K562 (cell line): Measurements from ENCODE around the gene NR1H3. TPM values are rescaled to one million over a fixed set of nuclear protein-coding genes. Genes with fewer than 3 reads are reported as not detected.

ENCODE experiments used
- ARHGAP35 ChIP-seq: fragments of 450-650 bp; IDR thresholded peaks from 2 replicates; pipeline ENCODE4 v1.6.1; 2018; ENCODE audit not compliant: partially characterized antibody
- CAMTA2 ChIP-seq: fragments of 250-450 bp; sonication (Bioruptor Pico); conservative IDR thresholded peaks from 2 replicates; pipeline ENCODE4 v1.5.1; 2022
- CREB5 ChIP-seq: fragments of 250-450 bp; sonication (Bioruptor Pico); IDR thresholded peaks from 2 replicates; pipeline ENCODE4 v1.5.0; 2020; ENCODE audit warnings: mild to moderate bottlenecking
- E2F5 ChIP-seq: sonication (generic); formaldehyde crosslinking; IDR thresholded peaks from 2 replicates; pipeline ENCODE4 v1.8.0; 2022; ENCODE audit warnings: mild to moderate bottlenecking, missing genetic modification reagents
- GMEB1 ChIP-seq: fragments of 250-450 bp; sonication (Bioruptor Pico); IDR thresholded peaks from 2 replicates; pipeline ENCODE4 v1.4.0; 2020; ENCODE audit warnings: mild to moderate bottlenecking
- NBN ChIP-seq: fragments of 450-650 bp; IDR thresholded peaks from 2 replicates; pipeline ENCODE4 v1.6.1; 2016; ENCODE audit warnings: low read depth, mild to moderate bottlenecking
- NCOA2 ChIP-seq, 2 experiments: fragments of 450-650 bp; IDR thresholded peaks; 2 replicates each; pipeline ENCODE4 v1.6.1; 2018; ENCODE audit warnings: mild to moderate bottlenecking in 2 of 2, moderate library complexity in 1 of 2; ENCODE audit not compliant: partially characterized antibody in 2 of 2
- PHB2 ChIP-seq: fragments of 450-650 bp; IDR thresholded peaks from 2 replicates; pipeline ENCODE4 v1.6.1; 2017; ENCODE audit warnings: low read depth
- RBBP5 ChIP-seq: fragments of 200-600 bp; sonication (generic); IDR thresholded peaks from 2 replicates; pipeline ENCODE4 v1.6.1; 2012; ENCODE audit warnings: borderline replicate concordance, mild to moderate bottlenecking, low read length, control low read depth, inconsistent platforms; ENCODE audit not compliant: insufficient read depth, poor library complexity, severe bottlenecking
- SIN3A ChIP-seq, 2 experiments: fragments of 150-350 bp in 1 of 2; IDR thresholded peaks; 2 replicates each; pipeline ENCODE4 v1.6.1; 2011 to 2016; ENCODE audit warnings: borderline replicate concordance in 2 of 2, low read depth in 2 of 2, low read length in 2 of 2, mild to moderate bottlenecking in 2 of 2, moderate library complexity in 2 of 2; ENCODE audit not compliant: control insufficient read depth in 1 of 2
- ZBTB1 ChIP-seq: sonication (generic); formaldehyde crosslinking; IDR thresholded peaks from 2 replicates; pipeline ENCODE4 v1.8.1; 2023; ENCODE audit warnings: missing genetic modification reagents, low read depth, mild to moderate bottlenecking, borderline replicate concordance
- ZBTB5 ChIP-seq: fragments of 450-650 bp; IDR thresholded peaks from 2 replicates; pipeline ENCODE4 v1.6.1; 2017; ENCODE audit warnings: antibody characterized with exemption
- ZNF134 ChIP-seq: fragments of 250-450 bp; sonication (Bioruptor Pico); conservative IDR thresholded peaks from 2 replicates; pipeline ENCODE4 v1.4.0; 2020
- polyA plus RNA-seq, 8 experiments: library from polyadenylated mRNA; depleted of rRNA in 4 of 8; stranded (reverse) in 5 of 8; unstranded in 3 of 8; fragments of >200 nt; fragmentation: Nextera tagmentation in 2 of 8; fragmentation: Illumina TruSeq in 1 of 8; extraction: Ambion mirVana in 2 of 8; extraction: Trizol in 1 of 8; gene quantifications; 2 replicates each; pipeline versions ENCODE4 v1.2.1 to v1.2.3, GENCODE V29; 2011 to 2014; ENCODE audit warnings: inconsistent platforms in 1 of 8, missing spikeins in 1 of 8
- total RNA-seq, 7 experiments: library from RNA; depleted of rRNA in 6 of 7; stranded (reverse); fragments of >200 nt in 6 of 7; fragmentation: Illumina TruSeq in 2 of 7; extraction: Trizol in 2 of 7; gene quantifications; 2 replicates each; pipeline versions ENCODE4 v1.2.1 to v1.2.3, GENCODE V29; 2011 to 2021; ENCODE audit warnings: low replicate concordance in 1 of 7
- TF ChIP-seq, protein P1 (sequence below), 2 experiments: fragments of 150-350 bp in 1 of 2; IDR thresholded peaks; 2 replicates each; pipeline ENCODE4 v1.6.1; 2012 to 2016; ENCODE audit warnings: low read depth in 2 of 2, low read length in 2 of 2, mild to moderate bottlenecking in 1 of 2, moderate library complexity in 1 of 2
- TF ChIP-seq, protein P2 (sequence below): fragments of 450-650 bp; IDR thresholded peaks from 2 replicates; pipeline ENCODE4 v1.6.1; 2017; ENCODE audit warnings: mild to moderate bottlenecking, moderate library complexity

The NR1H3 gene
- total and polyA plus RNA-seq, 9 of the 15 experiments (the other 6 are each of a cell fraction or from before 2014, with no cell fraction given), result 8.2 to 26.0 (median 11.9) TPM

DNA sequence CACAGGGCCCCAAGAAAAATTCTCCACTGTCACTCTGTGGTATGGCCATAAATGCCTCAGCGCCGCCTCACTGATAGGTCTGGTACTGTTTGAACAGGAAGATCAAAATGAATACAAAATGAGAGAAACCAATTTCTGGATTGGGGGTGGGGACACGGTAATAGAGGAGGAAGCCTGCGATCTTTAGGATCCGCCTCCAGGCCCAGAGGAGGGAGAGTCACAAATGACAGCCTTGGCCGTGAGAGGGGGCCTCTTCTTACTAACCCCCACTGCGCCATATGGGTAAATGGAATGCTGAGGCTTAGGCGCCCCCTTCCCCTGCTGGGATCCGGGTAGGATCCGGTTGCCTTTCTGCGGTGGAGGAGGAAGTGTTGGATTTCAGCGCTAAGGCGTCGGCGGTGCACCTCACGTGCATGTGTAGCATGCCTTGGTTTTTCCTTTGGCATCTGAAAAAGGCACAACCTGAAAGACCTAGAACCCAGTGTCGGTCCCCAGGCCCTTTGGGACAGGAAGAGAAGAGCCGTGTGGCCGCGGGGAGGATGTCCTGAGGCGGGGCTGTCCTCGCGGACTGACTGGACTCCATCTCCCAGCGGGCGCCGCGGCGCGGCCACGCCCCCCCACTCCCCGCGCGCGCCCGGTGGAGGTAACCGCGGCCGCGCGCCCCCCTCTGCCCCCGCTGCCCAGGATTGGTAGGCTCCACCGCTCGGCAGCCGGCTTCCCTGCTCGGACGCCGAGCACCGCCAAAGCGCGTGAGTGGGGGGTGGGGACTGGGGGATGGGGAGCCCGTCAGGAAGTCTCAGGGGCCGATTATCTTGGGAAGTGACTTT lies 11.4 kb downstream of the NR1H3 start (continued):
- TF ChIP-seq, protein P1, sequence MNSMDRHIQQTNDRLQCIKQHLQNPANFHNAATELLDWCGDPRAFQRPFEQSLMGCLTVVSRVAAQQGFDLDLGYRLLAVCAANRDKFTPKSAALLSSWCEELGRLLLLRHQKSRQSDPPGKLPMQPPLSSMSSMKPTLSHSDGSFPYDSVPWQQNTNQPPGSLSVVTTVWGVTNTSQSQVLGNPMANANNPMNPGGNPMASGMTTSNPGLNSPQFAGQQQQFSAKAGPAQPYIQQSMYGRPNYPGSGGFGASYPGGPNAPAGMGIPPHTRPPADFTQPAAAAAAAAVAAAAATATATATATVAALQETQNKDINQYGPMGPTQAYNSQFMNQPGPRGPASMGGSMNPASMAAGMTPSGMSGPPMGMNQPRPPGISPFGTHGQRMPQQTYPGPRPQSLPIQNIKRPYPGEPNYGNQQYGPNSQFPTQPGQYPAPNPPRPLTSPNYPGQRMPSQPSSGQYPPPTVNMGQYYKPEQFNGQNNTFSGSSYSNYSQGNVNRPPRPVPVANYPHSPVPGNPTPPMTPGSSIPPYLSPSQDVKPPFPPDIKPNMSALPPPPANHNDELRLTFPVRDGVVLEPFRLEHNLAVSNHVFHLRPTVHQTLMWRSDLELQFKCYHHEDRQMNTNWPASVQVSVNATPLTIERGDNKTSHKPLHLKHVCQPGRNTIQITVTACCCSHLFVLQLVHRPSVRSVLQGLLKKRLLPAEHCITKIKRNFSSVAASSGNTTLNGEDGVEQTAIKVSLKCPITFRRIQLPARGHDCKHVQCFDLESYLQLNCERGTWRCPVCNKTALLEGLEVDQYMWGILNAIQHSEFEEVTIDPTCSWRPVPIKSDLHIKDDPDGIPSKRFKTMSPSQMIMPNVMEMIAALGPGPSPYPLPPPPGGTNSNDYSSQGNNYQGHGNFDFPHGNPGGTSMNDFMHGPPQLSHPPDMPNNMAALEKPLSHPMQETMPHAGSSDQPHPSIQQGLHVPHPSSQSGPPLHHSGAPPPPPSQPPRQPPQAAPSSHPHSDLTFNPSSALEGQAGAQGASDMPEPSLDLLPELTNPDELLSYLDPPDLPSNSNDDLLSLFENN (IDR thresholded peaks at IDR 0.05; ENCODE audit: low read depth in 2 of 2, low read length in 2 of 2), result no peak
- TF ChIP-seq GMEB1 (CRISPR knock-in tag) (no peak), ZNF134 (no peak), CAMTA2 (CRISPR knock-in tag) (no peak), NCOA2 (IDR thresholded peaks at IDR 0.05; ENCODE audit: partially characterized antibody in 2 of 2) (no peak), RBBP5 (no peak), ZBTB1 (CRISPR knock-in tag) (no peak), SIN3A (IDR thresholded peaks at IDR 0.05; ENCODE audit: borderline replicate concordance in 2 of 2, control insufficient read depth in 1 of 2, low read depth in 2 of 2, low read length in 2 of 2) (peak in 1 of 2 experiments; percentile 18; a peak in 2 of 4 replicates), CREB5 (CRISPR knock-in tag) (no peak), ZBTB5 (no peak), E2F5 (CRISPR knock-in tag) (0 out of 2 replicates have a peak, but pooled peaks have one; percentile 59), PHB2 (no peak), NBN (peak; percentile 81; the same call in 1 of the 2 replicates), ARHGAP35 (no peak)
- TF ChIP-seq, protein P2, sequence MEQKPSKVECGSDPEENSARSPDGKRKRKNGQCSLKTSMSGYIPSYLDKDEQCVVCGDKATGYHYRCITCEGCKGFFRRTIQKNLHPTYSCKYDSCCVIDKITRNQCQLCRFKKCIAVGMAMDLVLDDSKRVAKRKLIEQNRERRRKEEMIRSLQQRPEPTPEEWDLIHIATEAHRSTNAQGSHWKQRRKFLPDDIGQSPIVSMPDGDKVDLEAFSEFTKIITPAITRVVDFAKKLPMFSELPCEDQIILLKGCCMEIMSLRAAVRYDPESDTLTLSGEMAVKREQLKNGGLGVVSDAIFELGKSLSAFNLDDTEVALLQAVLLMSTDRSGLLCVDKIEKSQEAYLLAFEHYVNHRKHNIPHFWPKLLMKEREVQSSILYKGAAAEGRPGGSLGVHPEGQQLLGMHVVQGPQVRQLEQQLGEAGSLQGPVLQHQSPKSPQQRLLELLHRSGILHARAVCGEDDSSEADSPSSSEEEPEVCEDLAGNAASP, result no peak
